Prostate gland (tissue), 2 donors: ENCODE data around the gene TBCCD1.

Source experiments
- POLR2A ChIP-seq: fragments of 450-650 bp; IDR thresholded peaks from one replicate; pipeline ENCODE4 v1.6.1; 2016; ENCODE audit warnings: antibody characterized with exemption, mild to moderate bottlenecking
- TF ChIP-seq, protein P1 (sequence below), 4 experiments: fragments of 200-600 bp in 2 of 4; fragments of 450-650 bp in 2 of 4; sonication (generic) in 2 of 4; IDR thresholded peaks; 1 replicate in 3 of 4; 2 replicates in 1 of 4; pipeline ENCODE4 v1.5.1; 2016 to 2019; ENCODE audit warnings: antibody characterized with exemption in 4 of 4, mild to moderate bottlenecking in 2 of 4, moderate library complexity in 2 of 4

DNA sequence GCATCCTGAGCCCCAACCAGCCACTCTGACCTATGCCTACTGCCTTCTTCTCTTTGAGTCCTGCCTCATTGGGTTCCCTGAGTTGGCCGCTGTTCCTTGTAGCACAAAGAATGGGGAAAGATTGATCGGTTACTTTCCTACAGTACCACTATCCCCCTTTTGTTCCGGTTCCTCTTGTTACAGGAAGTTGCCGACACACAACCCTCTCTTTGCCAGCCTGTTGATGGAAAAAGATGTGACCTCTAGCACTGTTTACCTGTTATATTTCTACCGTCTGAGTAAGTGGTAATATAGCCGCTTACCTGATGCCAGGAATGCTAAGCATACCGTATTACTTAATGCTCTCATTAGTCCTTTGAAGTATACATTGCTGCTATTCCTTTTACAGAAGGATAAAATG is 36.0 kb upstream of the TBCCD1 start:
- TF ChIP-seq, protein P1, sequence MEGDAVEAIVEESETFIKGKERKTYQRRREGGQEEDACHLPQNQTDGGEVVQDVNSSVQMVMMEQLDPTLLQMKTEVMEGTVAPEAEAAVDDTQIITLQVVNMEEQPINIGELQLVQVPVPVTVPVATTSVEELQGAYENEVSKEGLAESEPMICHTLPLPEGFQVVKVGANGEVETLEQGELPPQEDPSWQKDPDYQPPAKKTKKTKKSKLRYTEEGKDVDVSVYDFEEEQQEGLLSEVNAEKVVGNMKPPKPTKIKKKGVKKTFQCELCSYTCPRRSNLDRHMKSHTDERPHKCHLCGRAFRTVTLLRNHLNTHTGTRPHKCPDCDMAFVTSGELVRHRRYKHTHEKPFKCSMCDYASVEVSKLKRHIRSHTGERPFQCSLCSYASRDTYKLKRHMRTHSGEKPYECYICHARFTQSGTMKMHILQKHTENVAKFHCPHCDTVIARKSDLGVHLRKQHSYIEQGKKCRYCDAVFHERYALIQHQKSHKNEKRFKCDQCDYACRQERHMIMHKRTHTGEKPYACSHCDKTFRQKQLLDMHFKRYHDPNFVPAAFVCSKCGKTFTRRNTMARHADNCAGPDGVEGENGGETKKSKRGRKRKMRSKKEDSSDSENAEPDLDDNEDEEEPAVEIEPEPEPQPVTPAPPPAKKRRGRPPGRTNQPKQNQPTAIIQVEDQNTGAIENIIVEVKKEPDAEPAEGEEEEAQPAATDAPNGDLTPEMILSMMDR (IDR thresholded peaks at IDR 0.05) = no peak
- TF ChIP-seq POLR2A = no peak
